Measurements from ENCODE around the gene PHAF1. TPM values are rescaled to one million over a fixed set of nuclear protein-coding genes. Genes with fewer than 3 reads are reported as not detected.

The PHAF1 gene
- total and polyA plus RNA-seq, 2 of the 13 experiments (the other 11 are each of a cell fraction or from before 2014, with no cell fraction given) = 48.3 to 174 TPM

- TF ChIP-seq IKZF4 (CRISPR knock-in tag; IDR thresholded peaks at IDR 0.05; ENCODE audit: borderline replicate concordance, low read depth, not compliant biosample characterization) (no peak), PLSCR1 (CRISPR knock-in tag; IDR thresholded peaks at IDR 0.05; ENCODE audit: borderline replicate concordance) (no peak), ZFP36 (IDR thresholded peaks at IDR 0.05; ENCODE audit: borderline replicate concordance, low read depth, low read length, partially characterized antibody) (no peak), ZNF619 (CRISPR knock-in tag; IDR thresholded peaks at IDR 0.05) (no peak), ZNF264 (CRISPR knock-in tag; IDR thresholded peaks at IDR 0.05) (peak; percentile 83), SRSF9 (IDR thresholded peaks at IDR 0.05; ENCODE audit: borderline replicate concordance, insufficient read depth, low read depth, low read length, poor library complexity, severe bottlenecking) (no peak), MIER2 (CRISPR knock-in tag; IDR thresholded peaks at IDR 0.05) (peak; percentile 60; the same call in 1 of the 2 replicates), MTA3 (CRISPR knock-in tag; IDR thresholded peaks at IDR 0.05) (no peak), ZBTB26 (CRISPR knock-in tag; IDR thresholded peaks at IDR 0.05; ENCODE audit: borderline replicate concordance) (no peak), XBP1 (CRISPR knock-in tag; IDR thresholded peaks at IDR 0.05) (no peak), ZBED4 (CRISPR knock-in tag; IDR thresholded peaks at IDR 0.05; ENCODE audit: borderline replicate concordance) (peak; percentile 31; the same call in 1 of the 2 replicates), E2F1 (CRISPR knock-in tag; IDR thresholded peaks at IDR 0.05) (0 out of 2 replicates have a peak, but pooled peaks have one; percentile 44), HNRNPL (IDR thresholded peaks at IDR 0.05; ENCODE audit: low read depth, low read length) (0 out of 2 replicates have a peak, but pooled peaks have one; percentile 9), KDM5A (IDR thresholded peaks at IDR 0.05; ENCODE audit: borderline replicate concordance, low read length) (peak; percentile 84), ZNF7 (CRISPR knock-in tag; IDR thresholded peaks at IDR 0.05) (no peak), ATF1 (CRISPR knock-in tag; IDR thresholded peaks at IDR 0.05) (no peak), PPARG (CRISPR knock-in tag; conservative IDR thresholded peaks at IDR 0.05) (no peak; the same call in 1 of the 2 replicates), ZSCAN21 (CRISPR knock-in tag; IDR thresholded peaks at IDR 0.05; ENCODE audit: borderline replicate concordance) (peak; percentile 85; the same call in 1 of the 2 replicates), POLR2G (IDR thresholded peaks at IDR 0.05; ENCODE audit: low read depth, low read length) (peak; percentile 86), RXRA (CRISPR knock-in tag; IDR thresholded peaks at IDR 0.05) (peak; percentile 37), ZFP82 (CRISPR knock-in tag; IDR thresholded peaks at IDR 0.05; ENCODE audit: borderline replicate concordance) (no peak), GTF3A (CRISPR knock-in tag; conservative IDR thresholded peaks at IDR 0.05) (peak; percentile 3; the same call in 1 of the 2 replicates), PITX1 (CRISPR knock-in tag; IDR thresholded peaks at IDR 0.05) (no peak; the same call in none of the 2 replicates)
Measured at GRCh38 chr16:67191995-67192681, 82.4 kb downstream of the PHAF1 start, which contains the start of gene E2F4 (continued).

All from HepG2 (cell line).